Smooth muscle cell (in vitro differentiated cells): ENCODE results near the gene DHX8. TPM values are rescaled to one million over a fixed set of nuclear protein-coding genes. Genes with fewer than 3 reads are reported as not detected.
A peak's percentile ranks its signal among the peaks of the same experiment; 100 is the strongest.

Experiments
- DNase-seq: peaks from one replicate; lab custom pipeline; 2025; ENCODE audit not compliant: unreplicated experiment; lab: John Stamatoyannopoulos, UW
- H2AFZ ChIP-seq: fragments of 200-600 bp; sonication (generic); 2 replicates; pipeline ENCODE4 v1.6.0; 2016; ENCODE audit warnings: antibody characterized with exemption, low read depth, mild to moderate bottlenecking
- H3F3A ChIP-seq: fragments of 200-600 bp; sonication (generic); 2 replicates; pipeline ENCODE4 v1.6.0; 2017; ENCODE audit warnings: antibody characterized with exemption, low read depth
- H3K27ac ChIP-seq: fragments of 200-600 bp; sonication (generic); 2 replicates; pipeline ENCODE4 v1.5.1; 2016; ENCODE audit warnings: low read depth, mild to moderate bottlenecking
- H3K27me3 ChIP-seq: fragments of 200-600 bp; sonication (generic); 2 replicates; pipeline ENCODE4 v1.6.1; 2016; ENCODE audit warnings: low read depth, mild to moderate bottlenecking
- H3K36me3 ChIP-seq: fragments of 200-600 bp; sonication (generic); 2 replicates; pipeline ENCODE4 v1.5.1; 2016; ENCODE audit warnings: low read depth
- H3K4me1 ChIP-seq: fragments of 200-600 bp; sonication (generic); 2 replicates; pipeline ENCODE4 v1.5.1; 2016; ENCODE audit warnings: low read depth
- H3K4me2 ChIP-seq: fragments of 200-600 bp; sonication (generic); 2 replicates; pipeline ENCODE4 v1.6.0; 2016; ENCODE audit warnings: mild to moderate bottlenecking
- H3K4me3 ChIP-seq: fragments of 200-600 bp; sonication (generic); 2 replicates; pipeline ENCODE4 v1.5.1; 2016; ENCODE audit warnings: mild to moderate bottlenecking
- H3K79me2 ChIP-seq: fragments of 200-600 bp; sonication (generic); 2 replicates; pipeline ENCODE4 v1.6.0; 2016; ENCODE audit warnings: low read depth, mild to moderate bottlenecking
- H3K9ac ChIP-seq: fragments of 200-600 bp; sonication (generic); 2 replicates; pipeline ENCODE4 v1.6.0; 2016; ENCODE audit warnings: low read depth
- H3K9me3 ChIP-seq: fragments of 200-600 bp; sonication (generic); replicated peaks from 2 replicates; pipeline ENCODE4 v1.5.1; 2016; ENCODE audit warnings: low read depth
- H4K20me1 ChIP-seq: fragments of 200-600 bp; sonication (generic); 2 replicates; pipeline ENCODE4 v1.6.0; 2016; ENCODE audit warnings: low read depth
- CTCF ChIP-seq: fragments of 200-600 bp; sonication (generic); IDR thresholded peaks from 2 replicates; pipeline ENCODE4 v1.5.1; 2017; ENCODE audit warnings: borderline replicate concordance, mild to moderate bottlenecking, antibody characterized with exemption; ENCODE audit not compliant: insufficient read depth, poor library complexity, severe bottlenecking
- WGBS: methylation state at CpG from one replicate; pipeline ENCODE4 v1.1.7; 2016; ENCODE audit warnings: low lambda C conversion rate; 5-methylcytosine and 5-hydroxymethylcytosine counted together
- polyA plus RNA-seq: library from polyadenylated mRNA; unstranded; fragments of >200 nt; fragmentation: Nextera tagmentation; extraction: Ambion mirVana; gene quantifications from 2 replicates; pipeline ENCODE4 v1.2.1, GENCODE V29; 2016
- total RNA-seq: library from RNA; depleted of rRNA; stranded (reverse); fragments of >200 nt; gene quantifications from 2 replicates; pipeline ENCODE4 v1.2.3, GENCODE V29; 2014

Gene DHX8
- total and polyA plus RNA-seq, 2 experiments from 2014 or later = 24.4 to 36.9 TPM

GRCh38 chr17:43526886-43527648, 43.3 kb downstream of the DHX8 start:
- no peak overlapping the region for H2AFZ ChIP-seq
- H3K27ac ChIP-seq = no peak overlapping the region
- TF ChIP-seq CTCF = no peak
- H3F3A ChIP-seq = peaks cover 3% of the 10 kb centered on the region
- H3K9me3 ChIP-seq = no peaks in the 10 kb centered on the region
- H3K4me1 ChIP-seq = peaks cover 18% of the 10 kb centered on the region
- H3K79me2 ChIP-seq = no peaks in the 10 kb centered on the region
- no peak for DNase-seq
- no peak overlapping the region for H3K9ac ChIP-seq
- peaks cover 3% of the 10 kb centered on the region for H3K36me3 ChIP-seq
- no peaks in the 10 kb centered on the region for H4K20me1 ChIP-seq
- 98% methylated on average over 7 of the region's 7 CpGs for WGBS
- H3K27me3 ChIP-seq = no peaks in the 10 kb centered on the region
- no peak overlapping the region for H3K4me3 ChIP-seq
- H3K4me2 ChIP-seq = no peak overlapping the region

- Histone ChIP-seq H2AFZ (no peak overlapping the region), H4K20me1 (no peaks in the 10 kb centered on the region), H3K27me3 (no peaks in the 10 kb centered on the region), H3F3A (peaks cover 3% of the 10 kb centered on the region), H3K36me3 (peaks cover 3% of the 10 kb centered on the region), H3K4me2 (no peak overlapping the region), H3K27ac (no peak overlapping the region), H3K9me3 (no peaks in the 10 kb centered on the region), H3K79me2 (no peaks in the 10 kb centered on the region), H3K9ac (no peak overlapping the region), H3K4me1 (peaks cover 18% of the 10 kb centered on the region), H3K4me3 (no peak overlapping the region)
- no peak for TF ChIP-seq CTCF
- DNase-seq = no peak
- 93% methylated on average over 13 of the region's 13 CpGs for whole genome bisulfite sequencing
Measured at GRCh38 chr17:43528319-43528987, 44.7 kb downstream of the DHX8 start.

GRCh38 chr17:43528988-43529814, 45.4 kb downstream of the DHX8 start:
- Histone ChIP-seq H3K4me3 (no peak overlapping the region), H3K27me3 (no peaks in the 10 kb centered on the region), H3K9ac (no peak overlapping the region), H3K36me3 (peaks cover 3% of the 10 kb centered on the region), H3K9me3 (no peaks in the 10 kb centered on the region), H4K20me1 (no peaks in the 10 kb centered on the region), H3K4me1 (peaks cover 18% of the 10 kb centered on the region), H3K4me2 (peak overlapping the region; percentile 74), H3F3A (peaks cover 3% of the 10 kb centered on the region), H3K79me2 (no peaks in the 10 kb centered on the region), H2AFZ (no peak overlapping the region), H3K27ac (no peak overlapping the region)
- no peak for DNase-seq
- 96% methylated on average over 20 of the region's 20 CpGs for WGBS
- TF ChIP-seq CTCF = no peak
